NCI-H1417 treated with DMSO at 0.1 percent for 48 hours (cell line): Measurements from ENCODE around the gene ZBED4.

Experiments used
- DNase-seq: peaks from one replicate; lab custom pipeline; 2025; lab: John Stamatoyannopoulos, UW

The ZBED4 gene

DNA sequence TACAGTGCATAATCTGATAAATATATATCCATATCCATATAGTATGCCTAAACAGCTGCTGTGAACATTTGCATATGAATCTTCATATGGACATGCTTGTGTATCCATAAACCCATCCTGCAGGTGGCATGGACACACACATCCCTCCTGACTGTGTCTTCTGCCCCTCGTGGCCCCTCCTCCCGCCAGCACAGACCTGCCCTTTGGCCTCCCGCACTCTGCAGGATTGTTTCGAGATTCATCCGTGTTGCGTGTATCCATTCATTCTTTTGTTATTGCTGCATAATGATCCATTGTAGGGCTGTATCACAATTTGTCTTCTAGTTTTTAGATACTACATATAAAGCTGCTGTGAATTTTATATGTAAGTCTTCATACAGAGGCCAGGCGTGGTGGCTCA is 24.0 kb downstream of the ZBED4 start:
- no peak for DNase-seq

DNA sequence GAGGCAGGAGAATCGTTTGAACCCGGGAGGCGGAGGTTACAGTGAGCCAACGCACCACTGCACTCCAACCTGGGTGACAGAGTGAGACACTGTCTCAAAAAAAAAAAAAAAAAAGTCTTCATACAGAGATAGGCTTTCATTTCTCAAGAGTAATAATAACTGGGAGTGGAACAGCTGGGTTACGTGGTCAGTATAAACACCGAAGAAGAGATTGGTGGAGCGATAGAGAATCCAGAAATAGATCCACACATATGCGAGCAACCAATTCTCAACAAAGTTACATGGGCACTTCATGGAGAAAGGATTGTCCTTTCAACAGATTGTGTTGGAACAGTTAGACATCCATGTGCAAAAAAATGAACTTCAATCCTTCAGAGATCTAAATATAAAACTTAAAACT is 24.6 kb downstream of the ZBED4 start:
- DNase-seq: no peak

DNA sequence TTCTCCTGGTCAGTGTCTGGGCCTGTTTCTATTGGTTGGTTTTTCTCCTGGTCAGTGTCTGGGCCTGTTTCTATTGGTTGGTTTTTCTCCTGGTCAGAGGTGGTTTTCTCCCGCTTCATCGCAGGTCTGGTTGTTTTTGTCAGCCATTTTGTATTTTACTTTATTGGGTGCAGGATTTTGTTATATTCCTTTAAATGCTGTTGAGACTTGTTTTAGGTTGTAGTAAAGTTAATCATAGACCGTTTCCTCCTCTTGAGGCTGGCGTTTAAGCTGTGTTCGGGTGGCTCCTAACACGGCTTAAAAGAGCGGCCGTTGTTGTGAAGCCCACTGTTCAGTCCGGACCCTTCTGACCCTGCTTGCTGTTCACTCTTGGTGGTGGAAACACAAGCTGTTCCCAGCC is 26.2 kb downstream of the ZBED4 start:
- no peak for DNase-seq

DNA sequence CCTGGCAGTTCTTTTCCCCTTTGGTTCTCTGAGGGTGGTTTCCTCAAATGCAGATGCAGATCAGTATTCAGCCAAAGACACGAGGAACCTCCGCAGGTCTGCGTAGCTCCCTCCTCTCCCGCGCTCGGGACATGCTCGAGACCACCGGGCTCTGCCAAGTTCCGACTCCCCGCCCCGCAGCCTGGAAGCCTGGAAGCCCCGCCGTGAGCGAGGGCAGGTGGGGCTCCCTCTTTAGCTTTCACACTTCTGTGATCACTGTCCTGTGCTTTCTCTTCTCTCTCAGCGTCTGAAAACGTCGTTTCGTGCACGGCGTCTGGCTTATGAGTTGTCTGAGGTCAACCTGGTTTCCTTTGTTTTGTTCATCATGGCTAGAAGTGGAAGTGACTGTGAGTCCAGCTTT is 26.6 kb downstream of the ZBED4 start:
- no peak for DNase-seq

DNA sequence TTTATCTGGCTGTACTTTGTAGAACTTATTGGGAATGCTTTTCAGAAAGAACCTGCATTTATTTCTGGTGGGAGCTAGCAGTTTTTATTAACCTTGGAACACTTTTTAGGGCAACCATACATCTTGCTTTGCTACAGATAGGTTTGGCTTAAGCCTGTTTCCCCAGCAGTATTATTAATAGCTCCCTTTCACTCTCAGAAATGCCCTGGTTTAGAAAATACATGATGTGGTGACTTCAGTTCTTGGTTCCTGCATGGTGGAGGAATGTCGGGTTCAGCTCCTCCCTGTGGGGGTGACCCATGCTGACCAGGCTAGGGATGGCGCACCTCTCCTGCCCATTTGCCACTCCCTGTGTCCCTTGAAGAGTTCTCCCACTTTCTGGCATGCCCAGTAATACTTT is 28.2 kb downstream of the ZBED4 start:
- no peak for DNase-seq

DNA sequence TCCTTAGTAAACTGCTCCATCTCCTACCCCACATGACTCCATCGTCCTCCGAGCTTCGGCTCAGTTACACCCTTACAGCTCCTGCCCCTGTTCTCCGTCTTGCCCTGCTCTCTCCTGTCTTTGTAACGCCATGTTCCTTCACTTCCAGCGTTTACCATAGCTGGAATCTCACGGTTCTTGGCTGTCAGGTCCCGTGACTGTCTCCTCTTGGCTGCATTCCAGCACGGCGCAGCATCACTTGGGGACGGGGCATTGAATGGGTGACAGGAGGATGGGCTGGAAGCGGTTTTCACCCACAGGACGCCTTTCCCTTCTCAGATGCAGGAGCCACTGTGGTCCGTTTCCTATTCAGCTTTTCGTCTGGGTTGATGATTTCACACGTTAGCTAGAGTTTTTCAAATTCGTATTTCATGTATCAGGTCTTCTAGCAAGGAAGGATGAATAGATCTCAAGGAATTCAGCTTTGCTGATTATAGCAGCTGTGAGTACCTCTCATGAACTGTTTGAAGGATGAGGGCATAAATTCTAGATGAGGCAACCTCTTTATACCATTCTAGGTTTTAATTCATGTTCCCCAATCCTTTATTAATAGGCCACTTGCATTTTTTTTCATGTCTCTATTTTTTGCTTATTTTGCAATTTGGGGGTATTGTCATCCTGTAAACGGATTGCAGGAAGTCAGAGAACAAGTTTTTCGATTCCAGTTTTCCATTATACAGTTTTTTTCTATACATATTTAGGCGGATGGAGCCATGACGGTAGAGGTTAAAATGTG is 29.1 kb downstream of the ZBED4 start:
- no peak for DNase-seq

DNA sequence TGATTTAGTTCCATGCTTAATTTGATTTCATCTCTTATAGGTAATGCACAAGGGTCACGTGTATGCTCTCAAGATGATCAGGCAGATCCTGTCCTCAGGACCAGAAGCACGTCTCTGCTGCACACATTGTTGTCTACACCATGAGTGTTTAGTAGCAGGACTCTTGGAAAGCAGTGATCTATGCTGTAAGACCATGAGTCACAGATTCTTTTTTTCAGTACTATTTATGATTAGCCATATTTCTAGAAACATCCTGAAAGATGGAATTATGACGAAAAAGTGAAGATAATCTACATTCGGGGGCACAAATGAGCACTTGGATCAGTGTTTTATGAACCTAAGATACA is 29.6 kb downstream of the ZBED4 start:
- DNase-seq: no peak

DNA sequence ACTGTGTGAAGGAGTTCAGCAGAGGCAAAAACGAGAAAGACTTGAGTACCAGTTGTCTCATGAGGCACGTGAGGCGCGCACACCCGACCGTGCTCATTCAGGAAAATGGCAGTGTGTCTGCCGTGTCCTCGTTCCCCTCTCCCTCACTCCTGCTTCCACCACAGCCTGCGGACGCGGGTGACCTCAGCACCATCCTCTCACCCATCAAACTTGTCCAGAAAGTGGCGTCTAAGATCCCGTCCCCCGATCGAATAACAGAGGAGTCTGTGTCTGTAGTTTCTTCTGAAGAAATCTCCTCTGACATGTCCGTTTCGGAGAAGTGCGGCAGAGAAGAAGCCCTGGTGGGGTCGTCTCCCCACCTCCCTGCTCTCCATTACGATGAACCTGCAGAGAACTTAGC is 30.4 kb downstream of the ZBED4 start:
- DNase-seq: no peak

DNA sequence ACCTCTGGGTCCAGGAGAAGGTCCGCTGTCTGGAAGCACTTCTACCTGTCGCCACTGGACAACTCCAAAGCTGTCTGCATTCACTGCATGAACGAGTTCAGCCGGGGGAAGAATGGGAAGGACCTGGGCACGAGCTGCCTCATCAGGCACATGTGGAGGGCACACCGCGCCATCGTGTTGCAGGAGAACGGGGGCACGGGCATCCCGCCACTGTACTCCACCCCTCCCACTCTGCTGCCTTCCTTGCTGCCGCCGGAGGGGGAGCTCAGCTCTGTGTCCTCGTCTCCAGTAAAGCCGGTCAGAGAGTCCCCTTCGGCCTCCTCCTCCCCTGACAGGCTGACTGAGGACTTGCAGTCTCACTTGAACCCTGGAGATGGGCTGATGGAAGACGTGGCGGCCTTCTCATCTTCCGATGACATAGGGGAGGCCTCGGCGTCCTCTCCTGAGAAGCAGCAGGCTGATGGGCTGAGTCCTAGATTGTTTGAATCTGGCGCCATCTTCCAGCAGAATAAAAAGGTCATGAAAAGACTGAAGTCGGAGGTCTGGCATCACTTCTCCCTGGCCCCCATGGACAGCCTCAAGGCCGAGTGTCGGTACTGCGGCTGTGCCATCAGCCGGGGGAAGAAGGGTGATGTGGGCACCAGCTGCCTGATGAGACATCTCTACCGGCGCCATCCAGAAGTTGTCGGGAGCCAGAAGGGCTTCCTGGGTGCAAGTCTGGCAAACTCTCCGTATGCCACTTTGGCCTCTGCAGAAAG is 31.0 kb downstream of the ZBED4 start:
- DNase-seq: no peak

DNA sequence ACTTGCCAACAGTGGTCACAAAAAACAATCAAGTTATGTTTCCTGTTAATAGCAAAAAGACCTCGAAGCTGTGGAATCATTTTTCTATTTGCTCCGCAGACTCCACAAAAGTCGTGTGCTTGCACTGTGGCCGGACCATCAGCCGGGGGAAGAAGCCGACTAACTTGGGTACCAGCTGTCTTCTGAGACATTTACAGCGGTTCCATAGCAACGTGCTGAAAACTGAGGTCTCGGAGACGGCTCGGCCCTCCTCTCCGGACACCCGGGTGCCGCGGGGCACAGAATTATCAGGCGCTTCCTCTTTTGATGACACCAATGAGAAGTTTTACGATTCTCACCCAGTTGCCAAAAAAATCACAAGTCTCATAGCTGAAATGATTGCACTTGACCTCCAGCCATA is 31.6 kb downstream of the ZBED4 start:
- no peak for DNase-seq

DNA sequence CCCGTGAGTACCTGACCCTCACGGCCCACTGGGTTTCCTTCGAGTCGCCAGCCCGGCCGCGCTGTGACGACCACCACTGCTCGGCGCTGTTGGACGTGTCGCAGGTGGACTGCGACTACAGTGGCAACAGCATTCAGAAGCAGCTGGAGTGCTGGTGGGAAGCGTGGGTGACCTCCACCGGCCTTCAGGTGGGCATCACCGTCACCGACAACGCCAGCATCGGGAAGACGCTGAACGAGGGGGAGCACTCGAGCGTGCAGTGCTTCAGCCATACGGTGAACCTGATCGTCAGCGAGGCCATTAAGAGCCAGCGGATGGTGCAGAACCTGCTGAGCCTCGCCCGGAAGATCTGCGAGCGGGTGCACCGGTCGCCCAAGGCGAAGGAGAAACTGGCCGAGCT is 32.2 kb downstream of the ZBED4 start:
- DNase-seq: no peak

DNA sequence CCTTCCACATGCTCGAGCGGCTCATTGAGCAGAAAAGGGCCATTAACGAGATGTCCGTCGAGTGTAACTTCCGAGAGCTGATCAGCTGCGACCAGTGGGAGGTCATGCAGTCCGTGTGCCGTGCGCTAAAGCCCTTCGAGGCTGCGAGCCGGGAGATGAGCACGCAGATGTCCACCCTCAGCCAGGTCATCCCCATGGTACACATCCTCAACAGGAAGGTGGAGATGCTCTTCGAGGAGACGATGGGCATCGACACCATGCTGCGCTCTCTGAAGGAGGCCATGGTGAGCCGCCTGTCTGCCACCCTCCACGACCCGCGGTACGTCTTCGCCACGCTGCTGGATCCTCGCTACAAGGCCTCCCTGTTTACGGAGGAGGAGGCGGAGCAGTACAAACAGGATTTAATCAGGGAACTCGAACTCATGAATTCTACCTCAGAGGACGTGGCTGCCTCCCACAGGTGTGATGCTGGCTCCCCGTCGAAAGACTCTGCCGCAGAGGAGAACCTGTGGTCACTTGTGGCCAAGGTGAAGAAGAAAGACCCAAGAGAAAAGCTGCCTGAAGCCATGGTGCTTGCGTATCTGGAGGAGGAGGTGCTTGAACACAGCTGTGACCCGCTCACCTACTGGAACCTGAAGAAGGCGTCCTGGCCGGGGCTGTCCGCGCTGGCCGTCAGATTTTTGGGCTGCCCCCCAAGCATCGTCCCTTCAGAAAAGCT is 32.9 kb downstream of the ZBED4 start:
- DNase-seq: no peak

DNA sequence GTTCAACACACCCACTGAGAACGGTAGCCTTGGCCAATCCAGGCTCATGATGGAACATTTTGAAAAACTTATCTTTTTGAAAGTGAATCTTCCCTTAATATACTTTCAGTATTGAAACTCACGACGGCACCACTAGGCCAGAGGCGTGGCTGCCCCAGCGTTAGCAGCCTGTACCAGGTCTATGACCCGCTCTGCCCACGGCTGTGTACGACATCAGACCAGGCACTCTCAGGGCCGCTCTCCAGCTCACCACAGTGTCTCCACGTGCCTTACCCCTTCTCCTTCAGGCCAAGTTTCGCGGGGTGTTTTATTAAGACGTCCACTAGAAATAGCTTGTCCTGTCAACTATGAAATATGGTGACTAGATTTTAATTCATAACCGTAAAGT is 33.4 kb downstream of the ZBED4 start:
- DNase-seq: no peak

DNA sequence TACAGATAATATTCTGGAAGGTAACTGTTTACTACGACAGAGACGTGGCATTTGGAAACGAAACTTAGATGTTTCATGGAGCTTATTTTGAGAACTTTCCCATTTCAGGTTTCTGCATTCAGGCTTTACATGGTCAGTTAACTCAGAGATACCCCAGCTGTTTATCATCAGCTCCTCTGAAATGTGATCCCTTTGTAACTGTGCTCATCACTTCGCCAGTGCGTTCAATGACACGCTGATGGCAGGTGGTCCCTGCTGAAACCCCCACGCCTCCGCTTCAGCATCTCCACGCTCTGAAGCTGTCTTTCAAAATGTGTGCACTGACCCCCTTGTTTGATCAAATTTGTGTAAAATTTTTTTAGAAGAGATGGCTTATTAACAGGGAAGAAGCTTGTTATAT is 34.1 kb downstream of the ZBED4 start:
- DNase-seq: no peak

DNA sequence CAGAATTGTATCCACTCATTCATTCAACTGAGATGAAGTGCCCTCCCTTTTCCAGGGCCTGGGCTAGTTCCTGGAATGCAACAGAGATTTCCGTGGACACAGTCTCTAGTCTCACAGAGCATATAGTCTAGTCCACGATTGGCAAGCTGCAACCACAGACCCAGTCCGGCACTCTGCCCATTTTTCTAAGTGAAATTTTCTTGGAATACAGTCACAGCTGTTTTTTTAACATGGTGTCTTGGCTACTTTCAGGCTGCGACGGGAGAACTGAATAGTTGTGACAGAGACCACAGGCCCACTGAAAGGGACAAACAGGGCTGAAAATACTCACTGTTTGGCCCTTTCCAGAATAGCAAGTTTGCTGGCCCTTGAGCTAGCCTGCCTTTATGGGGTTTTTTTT is 35.4 kb downstream of the ZBED4 start:
- no peak for DNase-seq

DNA sequence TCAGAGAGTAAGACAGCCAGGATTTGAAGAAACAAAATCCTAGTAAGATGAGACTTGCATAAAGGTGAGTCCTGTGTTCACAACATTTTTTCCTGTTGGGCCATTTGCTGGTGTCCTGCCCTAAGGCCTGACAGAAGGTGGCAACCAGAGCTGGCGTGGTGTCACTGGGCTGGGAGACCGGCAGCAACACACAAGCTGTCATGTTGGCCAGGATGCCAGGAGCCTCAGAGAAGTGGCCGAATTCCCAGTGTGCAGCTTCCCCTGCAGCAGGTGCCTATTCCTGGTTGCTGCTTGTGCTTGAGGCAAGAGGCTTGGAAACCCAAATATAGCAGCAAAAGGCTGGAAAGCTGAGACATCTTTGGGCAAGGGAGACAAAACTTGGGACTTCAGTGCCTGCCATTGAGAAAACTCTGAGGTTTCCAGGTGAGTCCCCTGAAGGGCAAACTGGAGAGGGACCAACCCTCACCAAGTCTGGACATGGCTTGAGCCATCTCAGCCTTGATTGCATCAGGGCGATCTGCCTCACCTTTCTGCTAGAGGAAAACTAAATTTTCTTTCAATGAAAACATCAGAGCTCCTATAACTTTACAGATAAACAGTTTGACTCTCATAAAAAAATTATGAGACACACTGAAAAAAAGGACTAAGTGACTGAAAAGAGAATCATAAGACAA is 38.7 kb downstream of the ZBED4 start:
- no peak for DNase-seq

DNA sequence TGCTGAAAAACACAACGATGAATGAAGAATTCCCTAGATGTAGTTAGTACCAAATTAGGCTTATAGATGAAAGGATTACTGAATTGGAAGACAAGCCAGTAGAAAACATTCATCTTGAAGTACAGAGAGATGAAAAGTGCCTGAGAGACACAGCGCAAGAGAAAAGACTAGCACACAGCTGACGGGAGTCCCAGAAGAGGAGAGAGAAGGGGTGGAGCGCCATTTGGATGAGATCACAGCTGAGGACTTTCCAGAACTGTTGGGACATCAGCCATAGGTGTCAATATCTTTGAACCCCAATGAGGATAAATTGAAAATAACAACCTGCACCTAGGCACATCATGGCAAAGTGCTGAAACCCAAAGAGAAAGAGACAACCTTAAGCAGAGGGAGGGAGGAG is 39.4 kb downstream of the ZBED4 start:
- no peak for DNase-seq

DNA sequence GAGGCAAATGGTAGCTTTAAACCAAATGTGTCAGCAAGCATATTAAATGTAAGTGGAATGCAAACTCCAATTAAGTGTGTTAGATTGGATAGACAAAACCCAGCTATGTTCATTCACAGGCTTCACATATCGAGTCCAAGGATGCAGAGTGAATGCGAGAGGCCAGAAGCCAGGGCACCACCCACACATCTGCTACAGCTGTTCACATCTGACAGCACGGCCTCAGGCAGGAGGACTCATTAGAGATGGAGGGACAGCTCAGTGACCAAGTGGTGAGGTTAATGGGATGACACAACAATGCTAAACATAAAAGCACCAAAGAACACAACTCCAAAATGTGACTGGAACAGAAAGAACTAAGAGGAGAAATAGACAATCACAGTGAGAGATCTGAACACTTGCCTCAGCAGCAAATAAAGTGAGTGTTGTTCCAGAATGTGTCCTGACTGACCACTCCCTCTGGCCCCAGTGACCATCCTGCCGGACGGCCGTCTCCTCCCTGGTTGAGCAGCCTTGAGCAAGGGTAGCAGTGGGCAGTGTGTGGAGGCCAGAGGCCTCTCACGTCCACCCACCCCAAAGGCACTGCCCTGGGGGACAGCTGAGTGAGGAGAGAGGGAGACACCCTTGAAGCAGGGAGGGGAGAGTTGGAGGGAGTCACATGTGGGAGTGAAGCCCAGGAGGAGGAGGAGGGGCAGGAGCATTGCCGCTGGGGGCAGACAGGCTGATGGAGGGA is 40.8 kb downstream of the ZBED4 start:
- DNase-seq: no peak

DNA sequence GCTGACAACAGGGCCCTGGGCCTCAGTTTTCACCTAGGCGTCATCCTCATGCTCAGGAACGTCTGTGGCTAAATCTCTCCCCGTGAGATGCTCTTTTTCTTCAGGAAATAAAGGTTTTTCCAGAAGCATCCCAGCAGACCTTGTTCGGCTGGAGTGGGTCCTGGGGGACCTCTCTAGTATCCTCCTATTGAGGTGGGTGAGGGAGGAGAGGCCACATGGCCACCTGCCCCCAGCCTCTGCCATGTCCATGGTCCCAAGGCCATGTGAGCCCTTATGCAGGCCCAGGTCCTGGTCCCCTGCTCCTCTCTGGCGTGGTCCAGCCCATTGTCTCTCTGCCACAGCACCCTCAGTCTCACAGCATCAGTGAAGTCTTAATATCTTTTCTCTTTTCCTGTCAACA is 42.6 kb downstream of the ZBED4 start:
- no peak for DNase-seq

DNA sequence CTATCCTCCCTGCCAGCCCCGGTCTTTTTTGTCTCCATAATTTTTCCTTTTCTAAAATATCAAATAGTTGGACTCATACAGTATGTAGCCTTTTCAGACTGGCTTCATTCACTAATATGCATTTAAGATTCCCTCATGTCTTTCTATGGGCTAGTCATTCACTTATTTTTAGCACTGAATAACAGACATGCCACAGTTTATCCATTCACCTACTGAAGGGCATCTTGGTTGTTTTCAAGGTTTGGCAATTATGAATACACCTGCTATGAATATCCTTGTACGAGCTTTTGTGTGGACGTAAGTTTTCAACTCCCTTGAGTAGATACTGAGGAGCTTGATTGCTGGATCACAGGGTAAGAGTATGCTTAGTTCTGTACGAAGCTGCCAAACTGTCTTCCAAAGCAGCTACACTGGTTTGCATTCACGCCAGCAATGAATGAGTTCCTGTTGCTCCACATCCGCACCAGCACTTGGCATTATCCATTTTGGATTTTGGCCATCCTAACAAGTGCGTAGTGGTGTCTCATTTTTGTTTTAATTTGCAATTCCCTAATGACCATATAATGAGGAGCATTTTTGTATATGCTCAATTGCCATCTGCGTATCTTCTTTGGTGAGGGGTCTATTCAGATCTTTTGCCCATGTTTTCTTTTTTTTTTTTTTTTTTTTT is 43.5 kb downstream of the ZBED4 start:
- DNase-seq: no peak

DNA sequence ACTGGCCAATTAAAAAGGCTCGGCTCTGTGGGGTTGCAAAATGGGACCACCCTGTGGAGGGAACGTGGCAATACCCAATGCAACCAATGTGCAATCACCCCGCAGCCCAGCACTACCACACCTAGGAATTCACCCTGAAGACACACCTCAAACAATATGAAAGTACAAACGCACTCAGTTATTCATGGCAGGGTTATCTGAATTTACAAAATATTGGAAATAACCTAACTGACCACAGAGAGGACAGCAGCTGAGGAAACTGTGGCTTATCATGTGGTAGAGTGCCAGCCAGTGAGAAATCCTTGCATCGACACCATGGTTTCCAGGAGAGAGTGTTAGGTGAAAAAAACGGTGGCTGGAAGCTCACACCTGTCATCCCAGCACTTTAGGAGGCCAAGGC is 45.9 kb downstream of the ZBED4 start:
- no peak for DNase-seq
